Activated naive CD4-positive, alpha-beta T cell treated with anti-CD3 and anti-CD28 coated beads, Interleukin-2, amount 50 U/mL, for 72 hours (primary cell): ENCODE data around the gene SULT1A2. TPM values are rescaled to one million over a fixed set of nuclear protein-coding genes. Genes with fewer than 3 reads are reported as not detected.
"Not testable (repeated sequence)": the region's sequence is repeated elsewhere in the genome, so short reads cannot be mapped to it uniquely, and the experiment has no call there.

Experiments
- ATAC-seq, 2 donors: fragments of 150-1000 bp; cut with Tn5 transposase; 2 replicates each; pipeline ENCODE4 v1.10.0; 2021; ENCODE audit warnings: mild to moderate bottlenecking in 2 of 2, moderate library complexity in 2 of 2
- DNase-seq, 2 donors: peaks; one replicate each; pipeline ENCODE4 v3.0.0; 2021 to 2022; ENCODE audit warnings: low spot score in 2 of 2
- H3K27ac Mint-ChIP-seq, 2 donors: one replicate each; pipeline ENCODE4 v1.8.0; 2022; ENCODE audit warnings: mild to moderate bottlenecking in 2 of 2, mixed read lengths in 2 of 2
- H3K36me3 Mint-ChIP-seq, 2 donors: one replicate each; pipeline ENCODE4 v1.8.0; 2022; ENCODE audit warnings: mixed read lengths in 2 of 2
- H3K9me3 Mint-ChIP-seq, 2 donors: one replicate each; pipeline ENCODE4 v1.8.0; 2022; ENCODE audit warnings: mixed read lengths in 2 of 2
- total RNA-seq, 2 donors: library from RNA; stranded (reverse); gene quantifications; one replicate each; pipeline ENCODE4 v1.2.3, GENCODE V29; 2022

SULT1A2 gene
- total RNA-seq, 2 donors from 2014 or later: 0.30 to 0.54 TPM

DNA sequence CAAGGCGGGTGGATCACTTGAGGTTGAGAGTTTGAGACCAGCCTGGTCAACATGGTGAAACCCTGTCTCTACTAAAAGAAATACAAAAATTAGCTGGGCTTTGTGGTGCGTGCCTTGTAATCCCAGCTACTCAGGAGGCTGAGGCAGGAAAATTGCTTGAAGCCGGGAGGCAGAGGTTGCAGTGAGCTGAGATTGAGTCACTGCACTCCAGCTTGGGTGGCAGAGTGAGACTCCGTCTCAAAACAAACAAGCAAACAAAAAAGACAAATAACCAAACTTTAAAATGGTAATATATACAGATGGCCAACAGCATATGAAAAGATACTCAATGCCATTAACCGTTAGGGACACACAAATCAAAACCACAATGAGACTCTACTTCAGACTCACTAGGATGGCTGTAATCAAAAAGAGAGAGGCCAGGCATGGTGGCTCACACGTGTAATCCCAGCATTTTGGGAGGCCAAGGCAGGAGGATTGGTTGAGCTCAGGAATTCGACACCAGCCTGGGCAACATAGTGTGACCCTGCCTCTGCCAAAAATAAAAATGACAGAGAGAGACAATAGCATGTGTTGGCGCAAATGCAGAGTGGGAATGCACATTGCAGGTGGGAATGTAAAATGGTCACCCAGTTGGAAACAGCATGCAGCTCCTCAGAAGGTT lies 21.3 kb downstream of the SULT1A2 start:
- Mint-ChIP-seq H3K9me3 (no peaks in the 10 kb centered on the region), H3K27ac (no peak overlapping the region), H3K36me3 (no peaks in the 10 kb centered on the region)
- ATAC-seq (no peak), DNase-seq (no peak)

DNA sequence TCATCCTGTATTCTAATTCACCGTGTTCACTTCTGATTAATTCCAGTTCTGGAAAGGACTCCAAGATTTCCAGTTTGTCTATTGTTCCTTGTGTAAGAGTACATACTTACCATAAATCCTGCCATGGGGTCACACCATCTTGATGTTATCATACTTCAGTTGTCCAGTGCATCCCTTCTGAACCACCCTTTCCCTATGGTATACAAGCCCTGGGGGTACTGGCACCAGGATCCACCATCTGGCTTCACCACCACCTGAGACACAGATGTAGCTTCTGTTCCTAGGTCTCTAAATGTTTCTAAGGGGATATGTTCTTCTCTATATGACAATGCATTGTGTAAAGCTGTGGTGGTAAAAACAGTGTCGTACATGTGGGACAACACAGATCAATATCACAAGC lies 21.9 kb downstream of the SULT1A2 start:
- H3K9me3 Mint-ChIP-seq: no peaks in the 10 kb centered on the region
- no peak for ATAC-seq

GRCh38 chr16:28573738-28574718 lies 22.8 kb downstream of the SULT1A2 start:
- Mint-ChIP-seq H3K36me3 (no peaks in the 10 kb centered on the region), H3K9me3 (no peaks in the 10 kb centered on the region), H3K27ac (peak overlapping the region; percentile 38 to 63)
- DNase-seq (no peak), ATAC-seq (no peak)

More for the DNA sequence above, 21.9 kb downstream of the SULT1A2 start:
- no peak for DNase-seq
- Mint-ChIP-seq H3K27ac (no peak overlapping the region), H3K36me3 (no peaks in the 10 kb centered on the region)

- no peak for ATAC-seq
- Mint-ChIP-seq H3K27ac (peak overlapping the region; percentile 37 to 38), H3K9me3 (no peaks in the 10 kb centered on the region), H3K36me3 (peaks cover 0 to under 1% of the 10 kb centered on the region in 2 donors)
- DNase-seq: no peak
Observed at GRCh38 chr16:28572696-28573510, 23.9 kb downstream of the SULT1A2 start.

GRCh38 chr16:28569968-28570752 lies 26.7 kb downstream of the SULT1A2 start:
- Mint-ChIP-seq H3K9me3 (peaks cover 4 to 12% of the 10 kb centered on the region in 2 donors), H3K36me3 (peaks cover 16 to 23% of the 10 kb centered on the region in 2 donors), H3K27ac (no peak overlapping the region)
- ATAC-seq: no peak
- no peak for DNase-seq

- no peak for ATAC-seq
- H3K27ac Mint-ChIP-seq: peak overlapping the region in 1 of 2 donors; percentile 89
Observed at GRCh38 chr16:28569021-28569420, 27.8 kb downstream of the SULT1A2 start.

DNA sequence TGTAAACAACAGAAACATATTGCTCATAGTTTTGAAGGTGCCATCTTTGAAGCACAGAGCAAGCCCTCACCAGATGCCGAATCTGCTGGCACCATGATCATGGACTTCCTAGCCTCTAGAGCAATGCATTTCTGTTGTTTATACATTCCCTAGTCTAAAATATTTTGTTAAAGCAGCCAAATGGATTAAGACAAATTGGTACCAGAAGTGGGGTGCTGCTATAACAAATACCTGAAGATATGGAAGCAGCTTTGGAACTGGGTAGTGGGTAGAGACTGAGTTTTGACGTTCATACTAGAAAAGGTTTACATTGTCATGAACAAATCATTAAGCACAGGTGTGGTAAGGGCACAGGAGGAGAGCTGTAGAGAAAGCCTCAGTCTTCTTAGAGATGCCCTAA lies 29.6 kb downstream of the SULT1A2 start:
- ATAC-seq: no peak
- Mint-ChIP-seq H3K9me3 (peaks cover 4 to 12% of the 10 kb centered on the region in 2 donors), H3K27ac (no peak overlapping the region), H3K36me3 (peaks cover 16 to 25% of the 10 kb centered on the region in 2 donors)
- DNase-seq: no peak

More at GRCh38 chr16:28569021-28569420, 27.8 kb downstream of the SULT1A2 start:
- Mint-ChIP-seq H3K36me3 (peaks cover 16 to 25% of the 10 kb centered on the region in 2 donors), H3K9me3 (peaks cover 4 to 12% of the 10 kb centered on the region in 2 donors)
- DNase-seq: no peak

GRCh38 chr16:28566233-28566925 lies 30.5 kb downstream of the SULT1A2 start:
- H3K9me3 Mint-ChIP-seq: peaks cover 4 to 12% of the 10 kb centered on the region in 2 donors
- peaks cover 16 to 25% of the 10 kb centered on the region in 2 donors for H3K36me3 Mint-ChIP-seq
- not testable (repeated sequence) for H3K27ac Mint-ChIP-seq, ATAC-seq, DNase-seq

- ATAC-seq: no peak
- Mint-ChIP-seq H3K36me3 (peaks cover 24 to 43% of the 10 kb centered on the region in 2 donors), H3K27ac (no peak overlapping the region), H3K9me3 (peaks cover 4 to 12% of the 10 kb centered on the region in 2 donors)
- DNase-seq: no peak
Observed at GRCh38 chr16:28563218-28563617, 33.6 kb downstream of the SULT1A2 start.

- peaks cover 22 to 37% of the 10 kb centered on the region in 2 donors for H3K36me3 Mint-ChIP-seq
- H3K9me3 Mint-ChIP-seq: peaks cover 4 to 6% of the 10 kb centered on the region in 2 donors
- H3K27ac Mint-ChIP-seq: no peak overlapping the region
- DNase-seq (no peak), ATAC-seq (no peak)
Observed at GRCh38 chr16:28562199-28562598, 34.7 kb downstream of the SULT1A2 start.

- DNase-seq: no peak
- Mint-ChIP-seq H3K27ac (no peak overlapping the region), H3K36me3 (peaks cover 21 to 35% of the 10 kb centered on the region in 2 donors), H3K9me3 (peaks cover 4 to 5% of the 10 kb centered on the region in 2 donors)
- no peak for ATAC-seq
Observed at GRCh38 chr16:28561557-28562187, 35.2 kb downstream of the SULT1A2 start.

DNA sequence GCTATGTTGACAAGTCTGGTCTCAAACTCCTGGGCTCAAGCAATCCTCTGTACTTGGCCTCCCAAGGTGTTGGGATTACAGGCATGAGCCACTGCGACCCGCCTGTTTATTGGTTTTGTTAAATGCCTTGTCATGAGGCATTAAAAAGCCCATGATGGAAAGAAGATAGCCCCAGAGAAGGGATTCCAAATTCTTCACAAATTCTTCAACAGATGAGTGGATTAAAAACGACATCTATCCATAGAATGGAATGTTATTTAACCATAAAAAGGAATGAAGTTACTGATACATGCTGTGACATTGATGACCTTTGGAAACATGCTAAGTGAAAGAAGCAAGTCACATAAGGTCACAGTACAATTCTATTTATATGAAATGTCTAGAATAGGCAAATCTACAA lies 38.4 kb downstream of the SULT1A2 start:
- Mint-ChIP-seq H3K9me3 (no peaks in the 10 kb centered on the region), H3K27ac (no peak overlapping the region), H3K36me3 (peaks cover 14 to 19% of the 10 kb centered on the region in 2 donors)
- DNase-seq: no peak
- no peak for ATAC-seq

- no peaks in the 10 kb centered on the region for H3K9me3 Mint-ChIP-seq
- DNase-seq (no peak), ATAC-seq (no peak)
- H3K27ac Mint-ChIP-seq: peak overlapping the region in 1 of 2 donors; percentile 38
- H3K36me3 Mint-ChIP-seq: peaks cover 14 to 19% of the 10 kb centered on the region in 2 donors
Observed at GRCh38 chr16:28556914-28557320, 39.9 kb downstream of the SULT1A2 start.

DNA sequence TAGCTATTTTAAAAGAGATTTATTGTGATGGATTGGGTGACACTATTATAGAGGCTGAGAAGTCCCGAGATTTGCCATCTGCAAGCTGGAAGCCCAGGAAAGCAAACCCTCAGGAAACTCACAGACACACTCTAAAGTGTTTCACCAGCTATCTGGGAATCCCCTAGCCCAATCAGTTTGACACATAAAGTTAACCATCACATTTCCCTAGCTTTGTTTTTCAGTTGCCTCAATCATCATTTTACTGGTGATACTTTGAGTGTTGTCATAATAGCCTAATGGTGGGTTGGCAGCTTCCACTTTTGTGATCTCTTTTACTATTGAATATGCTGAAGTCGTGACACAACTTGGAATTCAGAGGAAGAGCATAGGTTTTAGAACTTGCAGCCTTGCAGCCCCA lies 41.3 kb downstream of the SULT1A2 start:
- peak; percentile 49 to 61 for ATAC-seq
- H3K9me3 Mint-ChIP-seq: no peaks in the 10 kb centered on the region
- H3K36me3 Mint-ChIP-seq: peaks cover 14 to 19% of the 10 kb centered on the region in 2 donors
- DNase-seq: peak in 1 of 2 donors; percentile 24
- H3K27ac Mint-ChIP-seq: no peak overlapping the region
